Fibroblast of mammary gland (primary cell): ENCODE data around the gene ZSCAN22.

Experiments used
- DNase-seq: peaks from one replicate; pipeline ENCODE4 v3.0.0-alpha.2; 2010; ENCODE audit warnings: low read depth
- H3K4me3 ChIP-seq: 2 replicates; pipeline ENCODE4 v1.5.1; 2011; ENCODE audit warnings: low read depth, mild to moderate bottlenecking, low read length, moderate library complexity; ENCODE audit not compliant: control insufficient read depth
- CTCF ChIP-seq: conservative IDR thresholded peaks from 2 replicates; pipeline ENCODE4 v1.5.1; 2011; ENCODE audit warnings: low read depth, low read length, inconsistent platforms; ENCODE audit not compliant: control insufficient read depth, insufficient read depth

ZSCAN22 gene

GRCh38 chr19:58350871-58351557 lies 24.2 kb downstream of the ZSCAN22 start:
- TF ChIP-seq CTCF = no peak
- no peak overlapping the region for H3K4me3 ChIP-seq
- no peak for DNase-seq

DNA sequence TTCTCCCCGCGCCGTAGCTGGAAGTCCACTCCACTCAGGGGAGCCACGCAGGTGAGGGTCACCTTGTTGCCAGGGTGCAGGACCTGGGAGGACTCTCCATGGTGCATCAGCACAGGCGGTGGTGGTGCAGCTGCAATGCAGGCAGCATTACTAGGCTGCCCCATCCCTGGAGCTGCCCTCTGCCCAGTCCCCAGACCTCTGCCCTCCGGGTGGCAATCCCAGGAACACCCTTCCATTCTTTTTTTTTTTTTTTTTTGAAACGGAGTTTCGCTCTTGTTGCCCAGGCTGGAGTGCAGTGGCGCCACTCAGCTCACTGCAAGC lies 24.7 kb downstream of the ZSCAN22 start:
- TF ChIP-seq CTCF = no peak
- DNase-seq = no peak
- no peak overlapping the region for H3K4me3 ChIP-seq

DNA sequence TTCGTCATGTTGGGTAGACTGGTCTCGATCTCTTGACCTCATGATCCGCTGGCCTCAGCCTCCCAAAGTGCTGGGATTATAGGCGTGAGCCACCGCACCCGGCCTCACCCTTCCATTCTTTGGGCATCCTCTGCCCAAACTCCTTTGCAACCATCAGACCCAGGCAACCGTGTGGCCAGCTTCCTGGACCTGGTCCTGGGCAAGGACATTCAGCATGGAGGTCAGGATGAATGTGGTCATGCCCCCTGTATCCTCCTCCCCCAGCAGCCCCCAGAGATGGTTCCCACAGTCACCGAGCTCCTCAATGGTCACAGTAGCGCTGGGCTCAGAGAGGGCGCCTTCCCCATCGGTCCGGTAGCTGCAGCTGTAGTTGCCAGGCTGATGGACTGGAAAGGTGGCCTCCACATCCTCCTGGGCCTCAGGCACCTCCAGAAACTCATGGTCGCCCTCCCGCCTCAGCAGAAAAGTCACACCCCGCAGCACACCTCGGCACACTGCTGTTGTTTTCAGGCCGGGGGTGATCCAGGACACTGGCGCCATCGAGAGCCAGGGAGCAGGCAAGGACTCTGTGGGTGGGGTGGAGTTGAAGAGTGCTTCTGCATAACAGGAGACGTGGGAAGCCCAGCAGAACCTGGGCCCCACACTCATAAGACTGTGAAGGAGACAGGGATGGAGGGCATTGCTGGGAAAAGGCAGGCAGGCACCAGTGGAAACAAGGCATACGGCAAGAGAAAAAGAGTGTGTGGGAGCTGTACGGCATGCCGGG lies 25.4 kb downstream of the ZSCAN22 start:
- H3K4me3 ChIP-seq = no peak overlapping the region
- TF ChIP-seq CTCF = no peak
- no peak for DNase-seq

- TF ChIP-seq CTCF = no peak
- no peak for DNase-seq
- H3K4me3 ChIP-seq = no peak within 1 kb of the TSS
Observed at GRCh38 chr19:58352760-58353671, 26.2 kb downstream of the ZSCAN22 start, which contains the start of gene A1BG. TSS of gene A1BG (minus strand) at chr19:58353492. CDS start at chr19:58353437, 55 bp downstream.

GRCh38 chr19:58353717-58354477 lies 27.1 kb downstream of the ZSCAN22 start:
- DNase-seq = no peak
- TF ChIP-seq CTCF = no peak
- no peak overlapping the region for H3K4me3 ChIP-seq

DNA sequence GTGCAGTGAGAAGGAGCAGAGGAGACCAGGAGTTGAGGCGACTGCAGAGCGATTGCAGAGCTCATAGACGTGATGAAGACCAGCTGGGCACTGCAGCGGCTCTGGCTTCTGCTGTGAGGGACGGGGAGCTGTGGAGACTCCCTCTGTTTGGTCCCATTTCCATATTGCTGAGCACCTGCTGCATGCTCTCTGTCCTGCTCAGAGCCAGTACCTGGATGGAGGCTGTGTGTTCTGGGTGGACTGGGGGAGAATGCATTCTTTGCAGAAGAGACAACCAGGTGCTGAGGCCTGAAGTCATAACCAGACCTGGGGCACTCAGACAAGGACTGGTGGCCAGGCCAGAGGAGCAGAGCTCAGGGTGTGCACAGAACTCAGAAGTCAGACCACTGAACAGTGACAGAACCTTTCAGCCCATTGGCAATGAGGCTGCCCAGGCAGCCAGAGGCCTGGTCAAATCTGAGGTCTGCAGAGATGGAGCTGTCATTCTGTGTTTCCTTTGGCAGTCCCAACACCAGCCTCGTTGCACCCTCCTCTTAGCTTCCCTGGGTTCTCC lies 27.8 kb downstream of the ZSCAN22 start:
- H3K4me3 ChIP-seq = no peak overlapping the region
- TF ChIP-seq CTCF = no peak
- no peak for DNase-seq
